CD4-positive, alpha-beta T cell treated with Interleukin-17A for 1 hour (primary cell): ENCODE measurements around the gene CIROP.

Experiments used
- DNase-seq: peaks from one replicate; pipeline ENCODE4 v3.0.0-alpha.2; 2020

The CIROP gene

GRCh38 chr14:23066368-23066767 is 38.4 kb downstream of the CIROP start:
- no peak for DNase-seq

- no peak for DNase-seq
These were observed 41.2 kb downstream of the CIROP start for GRCh38 chr14:23063601-23064000.

- no peak for DNase-seq
These were observed 42.8 kb downstream of the CIROP start for GRCh38 chr14:23062002-23062401.

- DNase-seq, result no peak
These were observed 44.1 kb downstream of the CIROP start for GRCh38 chr14:23060536-23061260.

GRCh38 chr14:23058654-23059504 is 45.9 kb downstream of the CIROP start:
- no peak for DNase-seq

- peak; percentile 87 for DNase-seq
These were observed 46.8 kb downstream of the CIROP start for GRCh38 chr14:23057757-23058653.

GRCh38 chr14:23056956-23057756 is 47.6 kb downstream of the CIROP start, which contains the start of gene CDH24:
TSS of gene CDH24 (minus strand) at chr14:23057520. CDS start at chr14:23055733, 1,787 bp downstream.
- DNase-seq, result peak; percentile 75

- DNase-seq, result peak; percentile 75
These were observed 48.4 kb downstream of the CIROP start for GRCh38 chr14:23056145-23056955.

GRCh38 chr14:23055621-23056144 is 49.1 kb downstream of the CIROP start:
- DNase-seq, result no peak

- DNase-seq, result no peak
These were observed 49.6 kb downstream of the CIROP start for GRCh38 chr14:23055147-23055550.

- DNase-seq, result peak; percentile 14
These were observed 50.6 kb downstream of the CIROP start for GRCh38 chr14:23054000-23054811.

- DNase-seq, result no peak
These were observed 51.4 kb downstream of the CIROP start for GRCh38 chr14:23053426-23053825.

- DNase-seq, result no peak
These were observed 52.1 kb downstream of the CIROP start for GRCh38 chr14:23052671-23053070.

GRCh38 chr14:23052182-23052623 is 52.6 kb downstream of the CIROP start:
- DNase-seq, result no peak

- no peak for DNase-seq
These were observed 53.4 kb downstream of the CIROP start for GRCh38 chr14:23051141-23052057.
